K562 (cell line): ENCODE measurements around the gene CIB1. TPM values are rescaled to one million over a fixed set of nuclear protein-coding genes. Genes with fewer than 3 reads are reported as not detected.

Experiments
- EWSR1 ChIP-seq: fragments of 450-650 bp; IDR thresholded peaks from 2 replicates; pipeline ENCODE4 v1.6.1; 2018; ENCODE audit warnings: borderline replicate concordance, mild to moderate bottlenecking, low read depth, moderate library complexity; ENCODE audit not compliant: partially characterized antibody
- GABPA ChIP-seq: fragments of 200-800 bp; sonication (Bioruptor generic); conservative IDR thresholded peaks from 2 replicates; pipeline ENCODE4 v1.6.1; 2016; ENCODE audit warnings: low read depth, missing genetic modification characterization, missing compliant biosample characterization
- HOXB6 ChIP-seq: fragments of 250-450 bp; sonication (Bioruptor Pico); IDR thresholded peaks from 2 replicates; pipeline ENCODE4 v1.5.1; 2022; ENCODE audit warnings: mild to moderate bottlenecking, borderline replicate concordance
- MCM7 ChIP-seq, 2 experiments: fragments of 450-650 bp; IDR thresholded peaks; 2 replicates each; pipeline ENCODE4 v1.6.1; 2016 to 2018
- RREB1 ChIP-seq: fragments of 250-450 bp; sonication (Bioruptor Pico); IDR thresholded peaks from 2 replicates; pipeline ENCODE4 v1.4.0; 2020
- TAF15 ChIP-seq: fragments of 200-400 bp; formaldehyde crosslinking; IDR thresholded peaks from 2 replicates; pipeline ENCODE4 v1.6.1; 2017; ENCODE audit warnings: mild to moderate bottlenecking, low read depth, low read length, moderate library complexity
- TCF3 ChIP-seq: sonication (generic); formaldehyde crosslinking; IDR thresholded peaks from 2 replicates; pipeline ENCODE4 v1.4.0; 2020; ENCODE audit warnings: mild to moderate bottlenecking, missing genetic modification reagents
- ZBTB8A ChIP-seq: fragments of 450-650 bp; IDR thresholded peaks from 2 replicates; pipeline ENCODE4 v1.6.1; 2018; ENCODE audit warnings: mild to moderate bottlenecking, moderate library complexity; ENCODE audit not compliant: partially characterized antibody
- polyA plus RNA-seq, 8 experiments: library from polyadenylated mRNA; depleted of rRNA in 4 of 8; stranded (reverse) in 5 of 8; unstranded in 3 of 8; fragments of >200 nt; fragmentation: Nextera tagmentation in 2 of 8; fragmentation: Illumina TruSeq in 1 of 8; extraction: Ambion mirVana in 2 of 8; extraction: Trizol in 1 of 8; gene quantifications; 2 replicates each; pipeline versions ENCODE4 v1.2.1 to v1.2.3, GENCODE V29; 2011 to 2014; ENCODE audit warnings: inconsistent platforms in 1 of 8, missing spikeins in 1 of 8
- total RNA-seq, 7 experiments: library from RNA; depleted of rRNA in 6 of 7; stranded (reverse); fragments of >200 nt in 6 of 7; fragmentation: Illumina TruSeq in 2 of 7; extraction: Trizol in 2 of 7; gene quantifications; 2 replicates each; pipeline versions ENCODE4 v1.2.1 to v1.2.3, GENCODE V29; 2011 to 2021; ENCODE audit warnings: low replicate concordance in 1 of 7
- TF ChIP-seq, protein P1 (sequence below): IDR thresholded peaks from 2 replicates; pipeline ENCODE4 v1.6.1; 2011; ENCODE audit not compliant: insufficient read length; ENCODE audit errors: extremely low read depth
- TF ChIP-seq, protein P2 (sequence below): fragments of 450-650 bp; IDR thresholded peaks from 2 replicates; pipeline ENCODE4 v1.6.1; 2016
- TF ChIP-seq, protein P3 (sequence below), 2 experiments: fragments of 450-650 bp; IDR thresholded peaks; 2 replicates each; pipeline ENCODE4 v1.6.1; 2016; ENCODE audit warnings: mild to moderate bottlenecking in 2 of 2, borderline replicate concordance in 1 of 2, low read depth in 1 of 2, moderate library complexity in 1 of 2

CIB1 gene
- total and polyA plus RNA-seq, 9 of the 15 experiments (the other 6 are each of a cell fraction or from before 2014, with no cell fraction given) = 14.9 to 136 (median 64.5) TPM

DNA sequence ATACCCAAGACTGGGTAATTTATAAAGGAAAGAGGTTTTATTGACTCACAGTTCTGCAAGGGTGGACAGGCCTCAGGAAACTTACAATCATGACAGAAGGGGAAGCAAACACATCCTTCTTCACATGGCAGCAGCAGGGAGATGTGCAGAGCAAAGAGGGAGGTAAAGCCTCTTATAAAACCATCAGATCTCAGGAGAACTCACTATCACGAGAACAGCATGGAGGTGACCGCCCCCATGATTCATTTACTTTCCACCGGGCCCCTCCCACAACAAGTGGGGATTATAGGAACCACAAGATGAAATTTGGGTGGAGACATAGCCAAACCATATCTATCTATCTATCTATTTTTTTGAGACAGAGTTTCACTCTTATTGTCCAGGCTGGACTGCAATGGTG is 5.6 kb upstream of the CIB1 start (continued):
- TF ChIP-seq, protein P1, sequence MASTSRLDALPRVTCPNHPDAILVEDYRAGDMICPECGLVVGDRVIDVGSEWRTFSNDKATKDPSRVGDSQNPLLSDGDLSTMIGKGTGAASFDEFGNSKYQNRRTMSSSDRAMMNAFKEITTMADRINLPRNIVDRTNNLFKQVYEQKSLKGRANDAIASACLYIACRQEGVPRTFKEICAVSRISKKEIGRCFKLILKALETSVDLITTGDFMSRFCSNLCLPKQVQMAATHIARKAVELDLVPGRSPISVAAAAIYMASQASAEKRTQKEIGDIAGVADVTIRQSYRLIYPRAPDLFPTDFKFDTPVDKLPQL = no peak
- TF ChIP-seq GABPA (tag) (no peak), RREB1 (CRISPR knock-in tag) (no peak), TAF15 (no peak), ZBTB8A (no peak), TCF3 (CRISPR knock-in tag) (no peak), HOXB6 (no peak), MCM7 (IDR thresholded peaks at IDR 0.05) (no peak), EWSR1 (no peak)
- TF ChIP-seq, protein P2, sequence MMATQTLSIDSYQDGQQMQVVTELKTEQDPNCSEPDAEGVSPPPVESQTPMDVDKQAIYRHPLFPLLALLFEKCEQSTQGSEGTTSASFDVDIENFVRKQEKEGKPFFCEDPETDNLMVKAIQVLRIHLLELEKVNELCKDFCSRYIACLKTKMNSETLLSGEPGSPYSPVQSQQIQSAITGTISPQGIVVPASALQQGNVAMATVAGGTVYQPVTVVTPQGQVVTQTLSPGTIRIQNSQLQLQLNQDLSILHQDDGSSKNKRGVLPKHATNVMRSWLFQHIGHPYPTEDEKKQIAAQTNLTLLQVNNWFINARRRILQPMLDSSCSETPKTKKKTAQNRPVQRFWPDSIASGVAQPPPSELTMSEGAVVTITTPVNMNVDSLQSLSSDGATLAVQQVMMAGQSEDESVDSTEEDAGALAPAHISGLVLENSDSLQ = 0 out of 2 replicates have a peak, but pooled peaks have one; percentile 17
- TF ChIP-seq, protein P3, sequence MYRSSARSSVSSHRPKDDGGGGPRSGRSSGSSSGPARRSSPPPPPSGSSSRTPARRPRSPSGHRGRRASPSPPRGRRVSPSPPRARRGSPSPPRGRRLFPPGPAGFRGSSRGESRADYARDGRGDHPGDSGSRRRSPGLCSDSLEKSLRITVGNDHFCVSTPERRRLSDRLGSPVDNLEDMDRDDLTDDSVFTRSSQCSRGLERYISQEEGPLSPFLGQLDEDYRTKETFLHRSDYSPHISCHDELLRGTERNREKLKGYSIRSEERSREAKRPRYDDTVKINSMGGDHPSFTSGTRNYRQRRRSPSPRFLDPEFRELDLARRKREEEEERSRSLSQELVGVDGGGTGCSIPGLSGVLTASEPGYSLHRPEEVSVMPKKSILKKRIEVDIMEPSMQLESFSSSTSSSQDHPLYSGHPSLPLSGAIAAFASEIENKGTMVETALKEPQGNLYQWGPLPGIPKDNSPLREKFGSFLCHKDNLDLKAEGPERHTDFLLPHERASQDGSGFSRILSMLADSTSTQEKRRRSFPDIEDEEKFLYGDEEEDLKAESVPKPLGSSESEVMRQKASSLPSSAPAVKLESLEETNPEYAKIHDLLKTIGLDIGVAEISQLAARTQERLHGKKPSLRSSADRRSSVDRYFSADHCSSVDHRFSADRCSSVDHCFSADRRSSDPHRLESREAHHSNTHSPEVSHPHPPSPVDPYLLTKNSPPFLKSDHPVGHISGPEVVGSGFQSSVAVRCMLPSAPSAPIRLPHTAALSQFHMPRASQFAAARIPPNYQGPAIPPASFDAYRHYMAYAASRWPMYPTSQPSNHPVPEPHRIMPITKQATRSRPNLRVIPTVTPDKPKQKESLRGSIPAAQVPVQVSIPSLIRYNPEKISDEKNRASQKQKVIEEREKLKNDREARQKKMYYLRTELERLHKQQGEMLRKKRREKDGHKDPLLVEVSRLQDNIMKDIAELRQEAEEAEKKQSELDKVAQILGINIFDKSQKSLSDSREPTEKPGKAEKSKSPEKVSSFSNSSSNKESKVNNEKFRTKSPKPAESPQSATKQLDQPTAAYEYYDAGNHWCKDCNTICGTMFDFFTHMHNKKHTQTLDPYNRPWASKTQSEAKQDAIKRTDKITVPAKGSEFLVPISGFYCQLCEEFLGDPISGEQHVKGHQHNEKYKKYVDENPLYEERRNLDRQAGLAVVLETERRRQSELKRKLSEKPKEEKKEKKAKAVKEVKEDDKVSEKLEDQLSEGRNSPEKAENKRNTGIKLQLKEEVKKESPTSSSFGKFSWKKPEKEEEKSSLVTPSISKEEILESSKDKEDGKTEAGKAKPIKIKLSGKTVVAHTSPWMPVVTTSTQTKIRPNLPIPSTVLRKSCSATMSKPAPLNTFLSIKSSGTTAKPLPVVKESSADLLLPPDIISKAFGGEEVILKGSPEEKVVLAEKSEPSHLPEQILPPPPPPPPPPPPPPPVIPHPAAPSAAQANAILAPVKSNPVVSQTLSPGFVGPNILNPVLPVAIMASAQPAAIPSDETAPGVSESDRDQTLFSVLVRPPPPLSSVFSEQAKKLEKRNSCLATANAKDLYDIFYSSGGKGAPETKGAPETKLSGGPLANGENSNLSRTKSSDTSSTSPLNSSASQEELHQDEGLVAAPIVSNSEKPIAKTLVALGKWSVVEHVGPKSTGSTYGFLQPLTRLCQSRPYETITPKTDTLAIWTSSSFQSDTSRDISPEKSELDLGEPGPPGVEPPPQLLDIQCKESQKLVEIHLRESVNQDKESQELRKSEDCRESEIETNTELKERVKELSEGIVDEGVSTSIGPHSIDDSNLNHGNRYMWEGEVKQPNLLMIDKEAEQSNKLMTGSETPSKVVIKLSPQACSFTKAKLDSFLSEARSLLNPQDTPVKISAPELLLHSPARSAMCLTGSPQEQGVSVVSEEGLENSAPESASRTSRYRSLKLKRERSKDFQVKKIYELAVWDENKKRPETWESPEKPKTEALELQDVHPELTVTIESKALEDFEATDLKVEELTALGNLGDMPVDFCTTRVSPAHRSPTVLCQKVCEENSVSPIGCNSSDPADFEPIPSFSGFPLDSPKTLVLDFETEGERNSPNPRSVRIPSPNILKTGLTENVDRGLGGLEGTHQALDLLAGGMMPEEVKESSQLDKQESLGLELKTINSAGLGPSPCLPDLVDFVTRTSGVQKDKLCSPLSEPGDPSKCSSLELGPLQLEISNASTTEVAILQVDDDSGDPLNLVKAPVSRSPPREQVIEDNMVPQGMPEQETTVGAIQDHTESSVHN (IDR thresholded peaks at IDR 0.05; ENCODE audit: borderline replicate concordance in 1 of 2, low read depth in 1 of 2) = no peak
